NCI-H460 (cell line): ENCODE results near the gene PTPN13. TPM values are rescaled to one million over a fixed set of nuclear protein-coding genes. Genes with fewer than 3 reads are reported as not detected.
"Not testable (repeated sequence)": the region's sequence is repeated elsewhere in the genome, so short reads cannot be mapped to it uniquely, and the experiment has no call there.

Experiments used
- DNase-seq: peaks from one replicate; pipeline ENCODE4 v3.0.0-alpha.2; 2016; ENCODE audit warnings: low read depth; ENCODE audit errors: extremely low read depth
- total RNA-seq: library from RNA; depleted of rRNA; stranded (reverse); fragments of >200 nt; shearing (Covaris generic); gene quantifications from 2 replicates; pipeline ENCODE4 v1.2.3, GENCODE V29; 2014

PTPN13 gene
- total RNA-seq, 1 experiment from 2014 or later: 12.6 TPM

DNA sequence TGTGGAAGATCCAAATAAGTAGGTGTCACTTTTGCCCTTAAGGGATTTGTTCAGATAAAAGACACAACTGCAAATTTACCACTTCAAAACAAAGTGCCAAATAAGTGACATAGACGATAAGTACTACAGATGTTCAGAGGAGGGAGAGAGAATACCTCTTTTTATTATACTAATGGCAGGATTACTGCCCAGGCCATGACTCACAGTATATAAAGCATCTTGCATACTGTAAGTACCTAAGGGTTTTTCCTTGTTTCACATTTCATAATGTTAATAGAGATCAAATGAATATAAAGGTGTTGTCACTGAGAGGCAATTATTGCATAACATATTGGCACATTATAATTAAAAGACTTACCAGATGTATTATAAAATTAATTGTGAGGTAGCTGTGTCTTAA, 46.4 kb downstream of the PTPN13 start:
- DNase-seq: no peak

DNA sequence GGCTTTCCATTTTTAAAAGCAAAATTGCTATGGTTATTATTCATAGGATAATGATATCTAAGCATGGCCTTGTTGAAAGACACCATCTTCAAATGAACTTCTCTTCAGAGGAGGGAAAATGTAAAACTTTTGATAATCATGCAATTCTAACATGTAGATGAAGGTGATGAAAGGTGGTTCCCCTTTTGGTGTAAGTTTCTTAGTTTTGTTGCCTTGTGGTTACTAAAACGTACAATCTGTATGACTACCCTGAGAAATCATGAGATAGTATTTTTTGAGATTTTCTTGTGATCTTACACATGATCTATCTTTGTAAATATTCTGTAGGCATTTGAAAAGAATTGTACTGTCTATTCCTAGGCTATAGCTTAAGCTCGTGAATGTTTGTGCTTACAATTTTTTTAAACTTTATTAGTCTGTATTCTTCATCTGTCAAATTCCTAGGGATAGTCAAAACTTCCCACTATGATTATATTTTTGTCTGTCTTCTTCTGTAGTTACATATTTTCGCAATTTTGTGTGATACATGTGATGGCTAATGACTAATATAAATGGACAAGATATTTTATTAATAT, 47.5 kb downstream of the PTPN13 start:
- no peak for DNase-seq

- DNase-seq: no peak
These were observed 50.8 kb downstream of the PTPN13 start for GRCh38 chr4:86644892-86645291.

DNA sequence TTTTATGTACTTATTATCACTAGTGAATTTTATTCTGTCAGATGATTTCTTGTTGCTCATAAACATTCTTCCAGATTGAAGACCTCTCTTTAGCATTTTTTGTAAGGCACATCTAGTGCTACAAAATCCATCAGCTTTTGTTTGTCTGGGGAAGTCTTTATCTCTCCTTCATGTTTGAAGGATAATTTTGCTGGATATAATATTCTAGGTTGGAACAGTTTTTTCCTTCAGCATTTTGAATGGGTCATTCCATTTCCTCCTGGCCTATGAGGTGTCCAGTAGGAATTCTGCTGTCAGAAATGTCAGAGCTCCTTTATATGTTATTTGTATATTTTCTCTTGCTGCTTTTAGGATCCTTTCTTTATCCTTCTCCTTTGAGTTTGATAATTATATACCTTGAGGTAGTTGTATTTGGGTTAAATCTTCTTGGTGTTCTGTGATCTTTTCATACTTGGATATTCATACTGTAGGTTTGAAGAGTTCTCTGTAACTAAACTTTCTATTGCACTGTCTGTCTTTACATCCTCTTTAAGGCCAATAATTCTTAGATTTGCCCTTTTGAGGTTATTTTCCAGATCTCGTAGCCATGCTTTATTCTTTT, 58.3 kb downstream of the PTPN13 start:
- no peak for DNase-seq

GRCh38 chr4:86653237-86653865, 59.2 kb downstream of the PTPN13 start:
- DNase-seq: no peak

GRCh38 chr4:86656781-86657180, 62.7 kb downstream of the PTPN13 start:
- not testable (repeated sequence) for DNase-seq

DNA sequence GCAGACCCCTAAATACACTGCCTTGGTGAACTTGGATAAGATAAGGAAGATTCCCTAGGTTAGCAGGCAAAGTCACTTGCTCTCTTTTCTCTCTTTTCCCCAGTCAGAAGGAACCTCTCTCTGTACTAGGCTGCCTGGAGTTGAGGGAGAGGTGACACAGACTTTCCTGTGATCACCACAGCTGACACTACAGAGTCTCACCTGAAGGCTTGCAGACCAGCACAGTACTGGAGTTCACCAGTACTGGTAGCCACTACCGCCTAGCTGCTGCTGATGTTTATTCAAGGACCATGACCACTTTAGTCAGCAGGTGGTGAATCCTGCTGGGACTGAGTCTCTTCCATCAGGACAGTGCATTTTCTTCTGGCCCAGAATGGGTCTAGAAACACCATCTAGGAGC, 63.3 kb downstream of the PTPN13 start:
- no peak for DNase-seq

GRCh38 chr4:86657910-86658309, 63.8 kb downstream of the PTPN13 start:
- no peak for DNase-seq

DNA sequence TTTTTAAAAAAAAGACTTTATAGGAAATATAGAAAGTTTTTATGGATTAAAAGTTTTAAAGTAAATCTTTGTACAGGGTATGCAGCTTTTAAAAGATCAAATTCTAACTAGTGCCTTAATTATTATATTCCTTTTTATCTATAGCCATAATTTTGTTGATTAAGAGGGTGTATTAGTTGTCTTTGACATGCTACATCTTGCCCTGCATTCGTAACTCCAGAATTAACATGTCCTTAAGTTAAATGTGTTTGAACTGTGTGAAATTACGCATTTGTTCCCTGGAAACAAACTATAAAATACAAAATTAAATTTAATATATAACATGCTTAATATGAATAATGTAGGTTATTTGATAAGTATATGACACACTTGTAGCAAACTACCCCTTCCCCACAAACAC, 66.3 kb downstream of the PTPN13 start:
- DNase-seq: no peak

DNA sequence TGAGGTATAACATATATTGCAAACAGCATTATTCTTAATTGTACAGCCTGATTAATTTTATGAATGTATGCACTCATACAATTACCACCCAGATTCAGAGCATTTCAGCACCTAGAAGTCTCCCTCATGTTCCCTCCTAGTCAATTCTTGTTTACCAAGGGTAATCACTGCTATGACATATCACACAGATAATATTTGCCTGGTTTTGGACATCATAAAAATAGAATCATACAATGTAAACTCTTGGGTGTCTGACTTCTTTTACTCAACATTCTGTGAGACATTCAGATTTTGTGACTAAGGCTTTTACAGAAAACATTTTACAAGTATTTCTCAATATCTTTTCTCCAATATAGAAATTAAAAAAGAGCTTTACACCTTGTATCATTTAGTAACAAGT, 66.9 kb downstream of the PTPN13 start:
- no peak for DNase-seq

- DNase-seq: no peak
These were observed 67.3 kb downstream of the PTPN13 start for GRCh38 chr4:86661418-86661817.

DNA sequence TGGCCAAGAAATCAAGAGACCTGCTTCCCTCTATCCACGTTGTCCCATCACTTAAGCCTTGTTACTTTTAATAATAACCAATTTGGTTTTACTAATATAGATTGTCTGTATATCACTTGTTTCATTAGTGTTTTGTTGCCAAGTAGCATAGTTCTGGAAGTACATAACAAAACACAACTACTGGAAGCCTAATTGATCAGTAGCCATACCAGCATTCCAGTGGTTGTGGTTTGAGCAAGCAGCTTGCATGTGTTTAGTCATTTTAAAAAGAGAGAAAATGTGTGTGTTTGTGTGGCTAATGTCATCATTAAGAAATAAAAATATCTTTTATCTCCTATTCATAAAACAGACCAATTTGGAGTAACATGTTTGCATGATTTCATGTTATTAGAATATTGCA, 70.8 kb downstream of the PTPN13 start:
- DNase-seq: no peak

- no peak for DNase-seq
These were observed 76.2 kb downstream of the PTPN13 start for GRCh38 chr4:86670298-86670697.

DNA sequence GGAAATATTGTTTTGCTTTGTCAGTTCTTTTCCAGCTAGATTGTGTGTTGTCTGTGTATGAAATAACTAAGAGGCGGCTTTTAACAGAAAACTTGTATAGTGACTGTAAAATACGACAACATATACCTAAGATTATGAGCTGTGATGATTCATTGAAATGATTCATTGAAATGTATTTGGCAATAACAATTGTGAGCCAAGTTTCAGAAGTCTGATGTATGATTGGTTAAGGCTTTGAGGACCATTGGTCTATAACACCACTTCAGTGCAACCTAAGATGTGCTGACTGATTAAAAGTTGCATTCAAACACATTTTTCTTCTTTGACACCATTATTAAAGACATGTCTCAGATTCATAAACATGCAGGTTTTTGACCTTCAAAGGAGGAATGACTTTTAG, 76.6 kb downstream of the PTPN13 start:
- DNase-seq: peak; percentile 33

- DNase-seq: no peak
These were observed 81.4 kb downstream of the PTPN13 start for GRCh38 chr4:86675548-86675947.

DNA sequence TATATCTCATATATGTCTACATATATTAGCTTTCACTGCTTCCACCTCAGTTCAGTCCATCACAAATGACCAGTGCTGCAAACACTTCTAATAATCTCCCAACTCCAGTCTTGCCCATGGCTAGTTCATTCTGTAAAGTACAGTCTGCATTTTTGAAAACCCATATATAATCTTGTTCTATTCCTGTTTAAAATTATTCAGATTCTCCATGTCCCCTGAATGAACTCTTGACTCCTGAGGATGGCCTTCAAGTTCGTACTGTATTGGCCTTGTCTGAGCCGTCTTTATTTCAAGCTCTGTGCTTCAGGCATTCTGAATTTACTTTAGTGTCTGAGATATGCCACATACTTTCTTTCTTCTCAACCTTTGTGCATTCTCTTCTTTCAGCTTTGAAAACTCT, 84.7 kb downstream of the PTPN13 start:
- no peak for DNase-seq

GRCh38 chr4:86679441-86679840, 85.3 kb downstream of the PTPN13 start:
- no peak for DNase-seq

DNA sequence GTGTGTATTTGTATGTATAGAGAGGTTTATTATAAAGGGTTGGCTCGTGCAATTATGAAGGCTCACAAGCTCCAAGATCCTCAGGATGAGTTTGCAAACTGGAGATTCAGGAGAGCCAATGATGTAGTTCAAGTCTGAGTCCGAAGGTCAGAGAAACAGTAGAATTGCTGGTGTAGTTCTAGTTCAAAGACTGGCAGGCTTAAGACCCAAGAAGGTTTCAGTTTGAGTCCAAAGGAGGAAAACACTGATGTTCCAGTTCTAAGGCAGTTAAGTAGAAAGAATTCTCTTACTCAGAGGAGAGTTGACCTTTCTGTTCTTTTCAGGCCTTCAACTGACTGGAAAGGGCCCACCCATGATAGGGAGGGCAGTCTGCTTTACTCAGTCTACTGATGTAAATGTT, 89.1 kb downstream of the PTPN13 start:
- DNase-seq: no peak

- DNase-seq: no peak
These were observed 89.9 kb downstream of the PTPN13 start for GRCh38 chr4:86683983-86684382.

GRCh38 chr4:86685401-86685800, 91.3 kb downstream of the PTPN13 start:
- DNase-seq: no peak

DNA sequence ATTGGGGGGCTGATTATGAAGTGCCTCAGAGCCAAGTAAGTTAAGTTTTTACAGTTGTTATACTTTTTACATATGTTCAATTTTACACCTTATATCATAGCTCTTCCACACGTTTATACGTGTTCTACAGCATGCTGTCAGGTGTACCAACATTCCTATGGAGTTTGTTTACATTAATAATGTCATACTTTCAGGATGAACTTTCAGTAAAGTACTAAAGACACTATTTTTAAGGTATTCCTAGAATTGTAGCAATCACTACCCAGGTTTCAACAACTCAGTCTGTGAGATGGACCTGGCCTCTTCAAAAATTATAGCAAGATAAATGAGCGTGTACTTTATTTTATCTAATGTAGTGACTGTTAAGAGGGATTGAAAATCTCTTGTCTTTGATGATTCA, 92.6 kb downstream of the PTPN13 start:
- DNase-seq: no peak

- DNase-seq: no peak
These were observed 93.9 kb downstream of the PTPN13 start for GRCh38 chr4:86688026-86688425.

DNA sequence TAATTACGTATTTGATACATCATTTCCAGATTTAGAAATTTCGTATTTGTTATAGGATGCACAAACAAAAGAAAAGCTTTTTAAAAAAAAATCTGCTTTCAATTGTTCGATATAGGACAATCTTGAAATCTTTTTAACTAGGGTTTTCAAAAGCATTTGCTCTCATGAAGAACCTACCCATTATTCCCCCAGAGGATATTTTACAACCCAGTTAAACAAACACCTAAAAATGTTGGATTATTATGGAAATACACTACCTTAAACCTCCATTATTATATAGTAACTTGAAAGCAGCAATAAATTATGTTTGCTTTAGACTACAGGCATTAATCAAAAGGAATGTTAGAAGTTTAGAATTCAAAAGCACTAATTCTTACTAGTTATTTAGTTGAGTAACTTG, 110.5 kb downstream of the PTPN13 start:
- DNase-seq: no peak
